HEK293 (cell line): Measurements from ENCODE around the gene TUBD1.
A peak's percentile ranks its signal among the peaks of the same experiment; 100 is the strongest.

Experiments
- CTCF ChIA-PET: fragments of 350-600 bp; formaldehyde crosslinking; extraction: SDS; loops from one replicate; lab custom pipeline; 2021; ENCODE audit warnings: antibody characterized with exemption; lab: Yijun Ruan, JAX
- POLR2A ChIA-PET: fragments of 300-600 bp; formaldehyde crosslinking; extraction: SDS; loops from one replicate; lab custom pipeline; 2020; ENCODE audit warnings: antibody characterized with exemption, inconsistent platforms; lab: Yijun Ruan, JAX
- H3K27ac ChIP-seq: fragments of 200-500 bp; sonication (Bioruptor generic); 2 replicates; pipeline ENCODE4 v1.5.1; 2014; ENCODE audit warnings: low read depth, low read length, control low read depth, inconsistent platforms; ENCODE audit errors: extremely low read depth
- H3K36me3 ChIP-seq, 2 experiments: fragments of 200-500 bp in 1 of 2; sonication (Bioruptor generic) in 1 of 2; 1 replicate in 1 of 2; 2 replicates in 1 of 2; pipeline ENCODE4 v1.5.1; 2014 to 2017; ENCODE audit warnings: inconsistent platforms in 2 of 2, low read length in 2 of 2; ENCODE audit not compliant: control insufficient read depth in 2 of 2, insufficient read depth in 1 of 2
- H3K4me1 ChIP-seq: fragments of 200-500 bp; sonication (Bioruptor generic); 2 replicates; pipeline ENCODE4 v1.5.1; 2014; ENCODE audit warnings: mild to moderate bottlenecking, low read length, inconsistent platforms; ENCODE audit not compliant: control insufficient read depth, insufficient read depth
- H3K4me3 ChIP-seq: 2 replicates; pipeline ENCODE4 v1.5.1; 2011; ENCODE audit warnings: low read depth, mild to moderate bottlenecking, control low read depth, low read length, moderate library complexity
- H3K9me3 ChIP-seq: fragments of 200-500 bp; sonication (Bioruptor generic); 2 replicates; pipeline ENCODE4 v1.5.1; 2014; ENCODE audit warnings: low read depth, low read length, inconsistent platforms; ENCODE audit not compliant: control insufficient read depth, insufficient read depth
- CTCF ChIP-seq: fragments of 450-650 bp; formaldehyde crosslinking; IDR thresholded peaks from 2 replicates; pipeline ENCODE4 v1.5.1; 2016; ENCODE audit warnings: missing biosample characterization, missing genetic modification characterization
- KLF10 ChIP-seq: fragments of 450-650 bp; IDR thresholded peaks from 2 replicates; pipeline ENCODE4 v1.5.1; 2018; ENCODE audit warnings: missing biosample characterization, mild to moderate bottlenecking, missing genetic modification characterization
- KLF8 ChIP-seq: fragments of 450-650 bp; formaldehyde crosslinking; IDR thresholded peaks from 2 replicates; pipeline ENCODE4 v1.5.1; 2016; ENCODE audit warnings: missing biosample characterization, missing genetic modification characterization
- PBX3 ChIP-seq: sonication (generic); formaldehyde crosslinking; IDR thresholded peaks from 2 replicates; pipeline ENCODE4 v1.8.1; 2022; ENCODE audit warnings: mild to moderate bottlenecking, moderate library complexity, missing genetic modification reagents
- PRDM4 ChIP-seq: fragments of 450-650 bp; formaldehyde crosslinking; IDR thresholded peaks from 2 replicates; pipeline ENCODE4 v1.5.1; 2017; ENCODE audit warnings: missing biosample characterization, missing genetic modification characterization
- SP7 ChIP-seq: fragments of 450-650 bp; formaldehyde crosslinking; IDR thresholded peaks from 2 replicates; pipeline ENCODE4 v1.5.1; 2016; ENCODE audit warnings: missing biosample characterization, missing genetic modification characterization
- ZBTB26 ChIP-seq: fragments of 450-650 bp; formaldehyde crosslinking; optimal IDR thresholded peaks from 2 replicates; pipeline ENCODE3; 2016; ENCODE audit warnings: missing biosample characterization, mild to moderate bottlenecking, missing genetic modification characterization
- ZFP69B ChIP-seq: fragments of 450-650 bp; formaldehyde crosslinking; IDR thresholded peaks from 2 replicates; pipeline ENCODE4 v1.5.1; 2016; ENCODE audit warnings: missing biosample characterization, missing genetic modification characterization
- ZNF174 ChIP-seq: fragments of 450-650 bp; formaldehyde crosslinking; IDR thresholded peaks from 2 replicates; pipeline ENCODE4 v1.5.0; 2017; ENCODE audit warnings: missing biosample characterization, mild to moderate bottlenecking, missing genetic modification characterization
- ZNF211 ChIP-seq: fragments of 450-650 bp; formaldehyde crosslinking; IDR thresholded peaks from 2 replicates; pipeline ENCODE4 v1.5.1; 2016; ENCODE audit warnings: low read depth, missing biosample characterization, missing genetic modification characterization
- ZNF26 ChIP-seq: fragments of 450-650 bp; formaldehyde crosslinking; IDR thresholded peaks from 2 replicates; pipeline ENCODE4 v1.5.1; 2016; ENCODE audit warnings: missing biosample characterization, missing genetic modification characterization
- ZNF449 ChIP-seq: fragments of 450-650 bp; formaldehyde crosslinking; IDR thresholded peaks from 2 replicates; pipeline ENCODE4 v1.5.1; 2017; ENCODE audit warnings: missing biosample characterization, mild to moderate bottlenecking, missing genetic modification characterization, moderate library complexity
- ZNF48 ChIP-seq: fragments of 450-650 bp; formaldehyde crosslinking; IDR thresholded peaks from 2 replicates; pipeline ENCODE4 v1.5.1; 2016; ENCODE audit warnings: missing biosample characterization, missing genetic modification characterization
- ZNF510 ChIP-seq: fragments of 450-650 bp; formaldehyde crosslinking; IDR thresholded peaks from 2 replicates; pipeline ENCODE4 v1.5.1; 2018; ENCODE audit warnings: mild to moderate bottlenecking, missing genetic modification characterization, missing biosample characterization; ENCODE audit not compliant: insufficient replicate concordance
- ZNF658 ChIP-seq: fragments of 450-650 bp; formaldehyde crosslinking; IDR thresholded peaks from 2 replicates; pipeline ENCODE4; 2016; ENCODE audit warnings: missing biosample characterization, missing genetic modification characterization
- ZNF670 ChIP-seq: fragments of 450-650 bp; formaldehyde crosslinking; IDR thresholded peaks from 2 replicates; pipeline ENCODE4 v1.5.1; 2016; ENCODE audit warnings: missing biosample characterization, missing genetic modification characterization, low read depth
- ZNF76 ChIP-seq: fragments of 450-650 bp; formaldehyde crosslinking; IDR thresholded peaks from 2 replicates; pipeline ENCODE4; 2016; ENCODE audit warnings: low read depth, missing biosample characterization, missing genetic modification characterization, borderline replicate concordance
- ZSCAN18 ChIP-seq: fragments of 450-650 bp; formaldehyde crosslinking; IDR thresholded peaks from 2 replicates; pipeline ENCODE4 v1.5.1; 2016; ENCODE audit warnings: missing biosample characterization, missing genetic modification characterization
- ZSCAN5A ChIP-seq: fragments of 450-650 bp; formaldehyde crosslinking; IDR thresholded peaks from 2 replicates; pipeline ENCODE4 v1.5.1; 2016; ENCODE audit warnings: missing biosample characterization, missing genetic modification characterization
- TF ChIP-seq, protein P1 (sequence below): fragments of 450-650 bp; formaldehyde crosslinking; IDR thresholded peaks from 2 replicates; pipeline ENCODE4 v1.5.1; 2016; ENCODE audit warnings: missing biosample characterization, missing genetic modification characterization

The TUBD1 gene

DNA sequence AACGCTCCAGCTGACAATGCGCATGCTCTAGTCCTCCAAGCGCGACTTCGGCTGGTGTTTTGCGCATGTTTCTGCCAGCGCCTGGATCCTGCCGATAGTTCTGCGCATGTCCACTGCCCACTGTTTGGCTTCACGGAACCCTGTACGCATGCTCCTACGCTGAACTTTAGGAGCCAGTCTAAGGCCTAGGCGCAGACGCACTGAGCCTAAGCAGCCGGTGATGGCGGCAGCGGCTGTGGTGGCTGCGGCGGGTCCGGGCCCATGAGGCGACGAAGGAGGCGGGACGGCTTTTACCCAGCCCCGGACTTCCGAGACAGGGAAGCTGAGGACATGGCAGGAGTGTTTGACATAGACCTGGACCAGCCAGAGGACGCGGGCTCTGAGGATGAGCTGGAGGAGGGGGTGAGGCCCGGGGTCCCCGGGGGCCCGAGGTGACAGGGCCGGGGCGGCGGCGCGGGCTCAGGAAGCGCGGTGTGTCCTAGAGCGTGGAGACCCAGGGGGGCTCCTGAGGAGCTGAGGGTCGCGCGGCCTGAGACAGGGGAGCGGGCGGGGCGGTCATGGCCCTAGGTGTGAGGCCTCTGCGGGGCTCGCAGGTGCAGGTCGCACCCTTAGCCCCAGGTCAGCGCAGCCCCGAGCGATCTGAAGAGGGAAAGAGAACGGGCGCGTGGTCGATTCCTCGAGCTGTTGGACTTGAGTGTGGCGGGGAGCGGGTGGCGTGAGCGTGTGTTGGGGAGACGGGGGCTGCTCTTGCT lies at the start of gene TUBD1, which contains the start of gene RPS6KB1:
TSS of gene TUBD1 (minus strand) at position 20 of the 752 bp plus-strand sequence. CDS start 1,941 bp downstream, outside the sequence.
TSS of gene RPS6KB1 (plus strand) at position 198 of the 752 bp plus-strand sequence. CDS start at position 262, 64 bp downstream.
- H3K27ac ChIP-seq, result peak within 1 kb of the TSS; percentile 98
- H3K4me1 ChIP-seq, result peaks cover 16% of the 10 kb centered on the region
- peak within 1 kb of the TSS; percentile 98 for H3K4me3 ChIP-seq
- H3K36me3 ChIP-seq, result peaks cover 18 to 38% of the 10 kb centered on the region in 2 experiments
- POLR2A ChIA-PET, result interaction anchor here (0.6 to 1.9 kb wide), 15 partner anchors 11 to 186 kb away, joined by 3 to 9 read pairs (median 3); partner anchors contain the start of genes PTRH2 and VMP1
- CTCF ChIA-PET, result interaction anchor here (0.7 to 2.2 kb wide), 3 partner anchors 14 to 54 kb away, joined by 5 to 11 read pairs (median 6); no protein-coding TSS in a partner anchor
- H3K9me3 ChIP-seq, result no peaks in the 10 kb centered on the region
- TF ChIP-seq ZNF510 (tag by site-specific recombination), result no peak
- no peak for TF ChIP-seq ZNF26 (tag by site-specific recombination)
- TF ChIP-seq ZNF211 (tag by site-specific recombination), result no peak
- no peak for TF ChIP-seq PRDM4 (tag by site-specific recombination)
- TF ChIP-seq ZNF48, result no peak
- TF ChIP-seq, protein P1, sequence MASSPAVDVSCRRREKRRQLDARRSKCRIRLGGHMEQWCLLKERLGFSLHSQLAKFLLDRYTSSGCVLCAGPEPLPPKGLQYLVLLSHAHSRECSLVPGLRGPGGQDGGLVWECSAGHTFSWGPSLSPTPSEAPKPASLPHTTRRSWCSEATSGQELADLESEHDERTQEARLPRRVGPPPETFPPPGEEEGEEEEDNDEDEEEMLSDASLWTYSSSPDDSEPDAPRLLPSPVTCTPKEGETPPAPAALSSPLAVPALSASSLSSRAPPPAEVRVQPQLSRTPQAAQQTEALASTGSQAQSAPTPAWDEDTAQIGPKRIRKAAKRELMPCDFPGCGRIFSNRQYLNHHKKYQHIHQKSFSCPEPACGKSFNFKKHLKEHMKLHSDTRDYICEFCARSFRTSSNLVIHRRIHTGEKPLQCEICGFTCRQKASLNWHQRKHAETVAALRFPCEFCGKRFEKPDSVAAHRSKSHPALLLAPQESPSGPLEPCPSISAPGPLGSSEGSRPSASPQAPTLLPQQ (tag by site-specific recombination), result no peak
- peak; percentile 89 for TF ChIP-seq ZBTB26 (tag by site-specific recombination)
- 0 out of 2 replicates have a peak, but pooled peaks have one; percentile 60 for TF ChIP-seq ZSCAN5A (tag by site-specific recombination)
- no peak for TF ChIP-seq ZNF670 (tag by site-specific recombination)
- TF ChIP-seq ZNF449 (tag by site-specific recombination), result no peak
- TF ChIP-seq SP7 (tag by site-specific recombination), result peak; percentile 61; the same call in 1 of the 2 replicates
- TF ChIP-seq PBX3 (CRISPR knock-in tag), result peak; percentile 42; the same call in 1 of the 2 replicates
- no peak for TF ChIP-seq ZNF658
- no peak for TF ChIP-seq KLF8 (tag by site-specific recombination)
- no peak for TF ChIP-seq ZNF174 (tag by site-specific recombination)
- no peak for TF ChIP-seq ZSCAN18
- TF ChIP-seq ZNF76 (tag by site-specific recombination), result peak; percentile 54
- TF ChIP-seq CTCF (tag by site-specific recombination), result no peak; the same call in 1 of the 2 replicates
- TF ChIP-seq ZFP69B, result no peak
- TF ChIP-seq KLF10, result no peak
